IMR-90 (cell line): ENCODE measurements around the gene PGA3. TPM values are rescaled to one million over a fixed set of nuclear protein-coding genes. Genes with fewer than 3 reads are reported as not detected.
"Not testable (repeated sequence)": the region's sequence is repeated elsewhere in the genome, so short reads cannot be mapped to it uniquely, and the experiment has no call there.

Experiments used
- ATAC-seq: fragments of 200-7000 bp; cut with Tn5 transposase; 2 replicates; pipeline ENCODE4 v1.9.1; 2020; ENCODE audit warnings: low read depth, mild to moderate bottlenecking, moderate library complexity
- BruUV-seq: library from RNA; stranded (reverse); fragments of 400-500 nt; replicated peaks from 2 replicates; lab custom pipeline; 2021; lab: Mats Ljungman, UMichigan
- CTCF ChIA-PET: fragments of 300-600 bp; formaldehyde crosslinking; extraction: SDS; loops from one replicate; lab custom pipeline; 2021; ENCODE audit warnings: antibody characterized with exemption; lab: Yijun Ruan, JAX
- POLR2A ChIA-PET: fragments of 300-600 bp; sonication (Branson Sonifier 250); formaldehyde crosslinking; loops from one replicate; lab custom pipeline; 2022; ENCODE audit warnings: antibody characterized with exemption; ENCODE audit not compliant: unreplicated experiment; lab: Charles Lee
- DNase-seq: peaks from one replicate; pipeline ENCODE4 v3.0.0; 2013
- H2AFZ ChIP-seq: replicated peaks from 2 replicates; pipeline ENCODE3; 2013; ENCODE audit warnings: low read length, mild to moderate bottlenecking; ENCODE audit not compliant: poor library complexity
- H2AK5ac ChIP-seq: 2 replicates; pipeline ENCODE4 v1.6.1; 2013; ENCODE audit warnings: low read depth, low read length, inconsistent platforms
- H2AK9ac ChIP-seq: replicated peaks from 2 replicates; pipeline ENCODE3; 2013; ENCODE audit warnings: mild to moderate bottlenecking, low read depth, low read length, moderate library complexity; ENCODE audit not compliant: poor library complexity
- H2BK120ac ChIP-seq: 2 replicates; pipeline ENCODE4 v1.6.1; 2013; ENCODE audit warnings: low read depth, low read length, inconsistent platforms
- H2BK15ac ChIP-seq: 3 replicates; pipeline ENCODE4 v1.6.1; 2013; ENCODE audit warnings: low read depth, low read length, inconsistent platforms
- H2BK20ac ChIP-seq: 2 replicates; pipeline ENCODE4 v1.6.1; 2013; ENCODE audit warnings: low read depth, mild to moderate bottlenecking, inconsistent platforms, low read length, moderate library complexity
- H2BK5ac ChIP-seq: 2 replicates; pipeline ENCODE4 v1.6.1; 2013; ENCODE audit warnings: mild to moderate bottlenecking, low read depth, low read length, inconsistent platforms; ENCODE audit not compliant: poor library complexity, severe bottlenecking
- H3K14ac ChIP-seq: replicated peaks from 2 replicates; pipeline ENCODE4 v1.6.1; 2013; ENCODE audit warnings: low read depth, low read length, inconsistent platforms
- H3K18ac ChIP-seq: 2 replicates; pipeline ENCODE4 v1.6.1; 2013; ENCODE audit warnings: low read depth, low read length, control low read depth
- H3K23ac ChIP-seq: 2 replicates; pipeline ENCODE4 v1.6.1; 2013; ENCODE audit warnings: low read depth, low read length, inconsistent platforms
- H3K27ac ChIP-seq: 2 replicates; pipeline ENCODE4 v1.5.1; 2013; ENCODE audit warnings: mild to moderate bottlenecking, control low read depth, low read length; ENCODE audit not compliant: insufficient read depth
- H3K27me3 ChIP-seq: 2 replicates; pipeline ENCODE4 v1.6.1; 2013; ENCODE audit warnings: low read length; ENCODE audit not compliant: control insufficient read depth, insufficient read depth
- H3K36me3 ChIP-seq: 2 replicates; pipeline ENCODE4 v1.6.1; 2013; ENCODE audit warnings: low read length, mixed read lengths; ENCODE audit not compliant: control insufficient read depth, insufficient read depth
- H3K4ac ChIP-seq: 2 replicates; pipeline ENCODE4 v1.6.1; 2013; ENCODE audit warnings: low read depth, low read length, inconsistent platforms
- H3K4me1 ChIP-seq: 2 replicates; pipeline ENCODE4 v1.6.1; 2013; ENCODE audit warnings: low read length, mixed read lengths; ENCODE audit not compliant: control insufficient read depth, insufficient read depth
- H3K4me2 ChIP-seq: 2 replicates; pipeline ENCODE4 v1.6.1; 2013; ENCODE audit warnings: low read depth, mild to moderate bottlenecking, control low read depth, low read length, moderate library complexity
- H3K4me3 ChIP-seq: 2 replicates; pipeline ENCODE4 v1.5.1; 2013; ENCODE audit warnings: low read depth, mild to moderate bottlenecking, control low read depth, low read length, moderate library complexity; ENCODE audit not compliant: insufficient read depth
- H3K56ac ChIP-seq: 2 replicates; pipeline ENCODE4 v1.6.1; 2013; ENCODE audit warnings: low read length, inconsistent platforms; ENCODE audit not compliant: insufficient read depth; ENCODE audit errors: extremely low read depth
- H3K79me1 ChIP-seq, 2 experiments: 2 replicates each; pipeline ENCODE4 v1.6.1; 2013; ENCODE audit warnings: low read length in 2 of 2, inconsistent platforms in 1 of 2, low read depth in 1 of 2
- H3K9ac ChIP-seq: 2 replicates; pipeline ENCODE4 v1.6.1; 2013; ENCODE audit warnings: low read depth, low read length, control low read depth
- H3K9me1 ChIP-seq: 2 replicates; pipeline ENCODE4 v1.6.1; 2013; ENCODE audit warnings: low read length, inconsistent platforms; ENCODE audit not compliant: insufficient read depth
- H3K9me3 ChIP-seq: 2 replicates; pipeline ENCODE4 v1.6.1; 2013; ENCODE audit warnings: low read length; ENCODE audit not compliant: control insufficient read depth, insufficient read depth
- H4K20me1 ChIP-seq: 2 replicates; pipeline ENCODE4 v1.6.1; 2013; ENCODE audit warnings: low read length, inconsistent platforms; ENCODE audit not compliant: insufficient read depth
- H4K5ac ChIP-seq: 2 replicates; pipeline ENCODE4 v1.6.1; 2013; ENCODE audit warnings: mild to moderate bottlenecking, low read depth, low read length, control low read depth
- H4K8ac ChIP-seq, 2 experiments: 2 replicates each; pipeline ENCODE4 v1.6.1; 2013; ENCODE audit warnings: low read depth in 2 of 2, low read length in 2 of 2, control low read depth in 1 of 2, inconsistent platforms in 1 of 2
- H4K91ac ChIP-seq: 2 replicates; pipeline ENCODE4 v1.6.1; 2013; ENCODE audit warnings: low read depth, low read length, inconsistent platforms; ENCODE audit not compliant: insufficient read depth
- WGBS, 2 experiments: methylation state at CpG; one replicate each; pipeline versions ENCODE4 v1.1.5 to v1.1.7; 2013; ENCODE audit warnings: missing lambda C conversion rate in 2 of 2; ENCODE audit not compliant: insufficient read length in 1 of 2; ENCODE audit errors: extremely low coverage in 2 of 2; 5-methylcytosine and 5-hydroxymethylcytosine counted together
- dilution Hi-C: fragments of 300-500 bp; cut with HindIII; formaldehyde crosslinking; loops from one replicate; pipeline ENCODE4 v1.14.3; 2018; ENCODE audit warnings: low sequenced_read_pairs; ENCODE audit not compliant: unreplicated experiment
- in situ Hi-C: fragments of 300-500 bp; cut with MboI; formaldehyde crosslinking; loops from 3 replicates; pipeline ENCODE4 v1.14.3; 2019; ENCODE audit warnings: low sequenced_read_pairs, inconsistent platforms, mixed read lengths
- intact Hi-C: fragments of 100-400 bp; cut with micrococcal nuclease; formaldehyde crosslinking; loops from 2 replicates; pipeline ENCODE4 v1.10.0; 2022
- polyA plus RNA-seq, 3 experiments: library from polyadenylated mRNA; depleted of rRNA; stranded (reverse); fragments of >200 nt; gene quantifications; 2 replicates each; pipeline ENCODE4 v1.2.3, GENCODE V29; 2012; ENCODE audit warnings: low replicate concordance in 1 of 3
- total RNA-seq: library from RNA; depleted of rRNA; stranded (reverse); fragments of >200 nt; gene quantifications from 2 replicates; pipeline ENCODE4 v1.2.3, GENCODE V29; 2012

PGA3 gene
- total and polyA plus RNA-seq, 2 of the 4 experiments (the other 2 are of a cell fraction): 0.18 TPM; not detected in 1

GRCh38 chr11:61211327-61211952 is 8.1 kb downstream of the PGA3 start:
- H2BK20ac ChIP-seq, H2BK5ac ChIP-seq, intact Hi-C loops, H2AK5ac ChIP-seq, H3K9me1 ChIP-seq, H4K5ac ChIP-seq, H3K79me1 ChIP-seq, H3K18ac ChIP-seq, in situ Hi-C loops, H3K9ac ChIP-seq, H4K20me1 ChIP-seq, H2BK120ac ChIP-seq, H4K8ac ChIP-seq, CTCF ChIA-PET, H3K4me1 ChIP-seq, H3K23ac ChIP-seq, H3K4me3 ChIP-seq, H2BK15ac ChIP-seq, H3K56ac ChIP-seq, dilution Hi-C loops, POLR2A ChIA-PET, H3K4me2 ChIP-seq, H4K91ac ChIP-seq, DNase-seq, H3K27ac ChIP-seq, H3K27me3 ChIP-seq, H3K36me3 ChIP-seq, H3K9me3 ChIP-seq, BruUV-seq, H2AK9ac ChIP-seq, H3K14ac ChIP-seq, H3K4ac ChIP-seq, ATAC-seq, H2AFZ ChIP-seq: not testable (repeated sequence)
- WGBS, 2 experiments: no CpG with 5 or more reads among the region's 10 CpGs

GRCh38 chr11:61212202-61212601 is 8.9 kb downstream of the PGA3 start:
- ATAC-seq, H2AFZ ChIP-seq, CTCF ChIA-PET, H4K5ac ChIP-seq, H4K91ac ChIP-seq, H3K27me3 ChIP-seq, in situ Hi-C loops, H4K20me1 ChIP-seq, H2BK120ac ChIP-seq, H3K14ac ChIP-seq, DNase-seq, H3K4me1 ChIP-seq, H2AK9ac ChIP-seq, H3K4me2 ChIP-seq, H3K18ac ChIP-seq, H3K4ac ChIP-seq, H3K56ac ChIP-seq, BruUV-seq, H3K36me3 ChIP-seq, dilution Hi-C loops, H2AK5ac ChIP-seq, intact Hi-C loops, H3K9me1 ChIP-seq, H2BK20ac ChIP-seq, H2BK5ac ChIP-seq, H3K9ac ChIP-seq, H4K8ac ChIP-seq, H3K79me1 ChIP-seq, POLR2A ChIA-PET, H2BK15ac ChIP-seq, H3K23ac ChIP-seq, H3K9me3 ChIP-seq, H3K27ac ChIP-seq, H3K4me3 ChIP-seq: not testable (repeated sequence)
- no CpG with 5 or more reads among the region's 15 CpGs for WGBS, 2 experiments
